Measurements from ENCODE around the gene PLCH1. TPM values are rescaled to one million over a fixed set of nuclear protein-coding genes. Genes with fewer than 3 reads are reported as not detected.

PLCH1 gene
- total and polyA plus RNA-seq, 2 experiments from 2014 or later, result 2.7 to 6.2 TPM

DNA sequence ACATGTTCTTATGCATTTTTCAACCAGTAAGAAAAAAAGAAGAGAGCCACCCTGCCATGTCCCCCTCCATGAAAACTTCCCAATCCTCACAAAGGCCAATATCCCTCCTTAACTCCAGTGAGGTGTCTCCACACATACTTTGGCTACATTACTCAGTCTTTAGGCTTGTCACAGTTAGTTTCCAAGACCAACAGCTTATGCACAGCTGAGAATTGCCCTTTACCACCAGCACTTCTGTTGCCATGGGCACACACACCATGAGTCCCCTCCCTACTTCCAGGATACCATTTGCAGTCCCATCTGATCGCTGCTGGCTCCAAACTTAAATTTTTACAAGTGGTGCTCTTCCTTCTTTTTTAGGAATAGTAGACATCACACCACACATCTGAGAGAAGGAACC is 301.1 kb downstream of the PLCH1 start:
- Histone ChIP-seq H3K4me3 (no peak overlapping the region), H3K27ac (no peak overlapping the region), H3K27me3 (no peaks in the 10 kb centered on the region), H3K36me3 (no peaks in the 10 kb centered on the region), H3K4me1 (ENCODE audit: low read depth) (no peaks in the 10 kb centered on the region), H3K9me3 (ENCODE audit: low read depth) (no peaks in the 10 kb centered on the region)
- no peak for DNase-seq (ENCODE audit: low read depth in 1 of 2, low spot score in 1 of 2)
- TF ChIP-seq CTCF (IDR thresholded peaks at IDR 0.05; ENCODE audit: low read depth, low read length), result no peak

DNA sequence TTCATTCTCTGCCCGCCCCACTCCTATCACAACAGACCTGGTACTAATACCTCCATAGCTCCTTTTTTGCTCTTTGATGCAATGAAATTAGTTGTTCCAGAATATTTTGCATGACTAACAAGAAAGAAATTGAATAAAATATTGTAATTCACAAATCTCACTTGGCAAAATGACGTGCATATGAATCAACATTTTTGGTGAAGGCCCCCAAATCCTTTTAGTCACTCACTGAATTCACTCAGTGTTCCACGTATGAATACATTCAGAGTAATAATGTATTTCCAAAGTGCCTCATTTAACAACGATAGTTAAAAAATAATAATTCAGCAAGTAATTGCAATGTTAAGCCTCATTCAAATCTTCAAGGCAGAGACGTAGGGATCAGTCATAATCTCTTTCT is 302.8 kb downstream of the PLCH1 start:
- Histone ChIP-seq H3K27ac (no peak overlapping the region), H3K4me1 (ENCODE audit: low read depth) (no peaks in the 10 kb centered on the region), H3K27me3 (no peaks in the 10 kb centered on the region), H3K36me3 (no peaks in the 10 kb centered on the region), H3K4me3 (no peak overlapping the region), H3K9me3 (ENCODE audit: low read depth) (no peaks in the 10 kb centered on the region)
- no peak for TF ChIP-seq CTCF (IDR thresholded peaks at IDR 0.05; ENCODE audit: low read depth, low read length)
- no peak for DNase-seq (ENCODE audit: low read depth in 1 of 2, low spot score in 1 of 2)

GRCh38 chr3:155441506-155441905 is 303.4 kb downstream of the PLCH1 start:
- Histone ChIP-seq H3K27ac (no peak overlapping the region), H3K4me3 (no peak overlapping the region), H3K36me3 (no peaks in the 10 kb centered on the region), H3K4me1 (ENCODE audit: low read depth) (no peaks in the 10 kb centered on the region), H3K9me3 (ENCODE audit: low read depth) (no peaks in the 10 kb centered on the region), H3K27me3 (no peaks in the 10 kb centered on the region)
- no peak for DNase-seq (ENCODE audit: low read depth in 1 of 2, low spot score in 1 of 2)
- no peak for TF ChIP-seq CTCF (IDR thresholded peaks at IDR 0.05; ENCODE audit: low read depth, low read length)

DNA sequence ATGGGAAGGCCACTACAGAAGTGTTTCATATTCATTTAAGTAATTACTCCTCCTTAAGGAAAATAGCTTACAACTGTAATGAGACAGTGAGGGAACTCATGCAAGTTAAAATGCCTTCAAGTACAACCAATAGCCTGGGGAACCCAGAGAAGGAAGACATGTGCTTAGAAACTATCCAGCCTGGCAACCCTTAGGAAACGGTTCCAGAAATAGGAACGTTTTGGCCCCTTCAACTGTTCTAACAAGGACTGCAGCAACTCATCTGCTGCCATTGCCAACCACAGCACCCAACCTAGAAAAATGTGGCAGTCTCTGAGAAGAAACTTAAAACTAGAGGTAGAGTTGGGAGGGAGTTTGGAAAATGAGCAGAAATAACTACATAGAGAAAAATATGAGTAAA is 303.8 kb downstream of the PLCH1 start:
- no peak for DNase-seq (ENCODE audit: low read depth in 1 of 2, low spot score in 1 of 2)
- TF ChIP-seq CTCF (IDR thresholded peaks at IDR 0.05; ENCODE audit: low read depth, low read length), result no peak
- Histone ChIP-seq H3K9me3 (ENCODE audit: low read depth) (no peaks in the 10 kb centered on the region), H3K27ac (no peak overlapping the region), H3K36me3 (no peaks in the 10 kb centered on the region), H3K27me3 (no peaks in the 10 kb centered on the region), H3K4me1 (ENCODE audit: low read depth) (no peaks in the 10 kb centered on the region), H3K4me3 (no peak overlapping the region)

GRCh38 chr3:155435821-155436220 is 309.1 kb downstream of the PLCH1 start:
- Histone ChIP-seq H3K36me3 (no peaks in the 10 kb centered on the region), H3K9me3 (ENCODE audit: low read depth) (no peaks in the 10 kb centered on the region), H3K4me3 (no peak overlapping the region), H3K27ac (no peak overlapping the region), H3K4me1 (ENCODE audit: low read depth) (no peaks in the 10 kb centered on the region), H3K27me3 (no peaks in the 10 kb centered on the region)
- TF ChIP-seq CTCF (IDR thresholded peaks at IDR 0.05; ENCODE audit: low read depth, low read length), result no peak
- DNase-seq (ENCODE audit: low read depth in 1 of 2, low spot score in 1 of 2), result no peak
